HG03378 (cell line): Measurements from ENCODE around the gene CHCHD1.
"Not testable (repeated sequence)": the region's sequence is repeated elsewhere in the genome, so short reads cannot be mapped to it uniquely, and the experiment has no call there.

Source experiments
- ATAC-seq: cut with Tn5 transposase; IDR thresholded peaks from one replicate; pipeline ENCODE4 v1.9.1; 2021; ENCODE audit warnings: mild to moderate bottlenecking, moderate library complexity; ENCODE audit not compliant: unreplicated experiment

The CHCHD1 gene

GRCh38 chr10:73809061-73809818, 27.4 kb downstream of the CHCHD1 start:
- ATAC-seq = no peak

- ATAC-seq = no peak
Measured at GRCh38 chr10:73810358-73810734, 28.5 kb downstream of the CHCHD1 start.

GRCh38 chr10:73810735-73811465, 29.1 kb downstream of the CHCHD1 start:
- peak; percentile 12 for ATAC-seq

GRCh38 chr10:73812657-73813056, 30.8 kb downstream of the CHCHD1 start:
- ATAC-seq = no peak

- no peak for ATAC-seq
Measured at GRCh38 chr10:73813333-73813732, 31.5 kb downstream of the CHCHD1 start.

GRCh38 chr10:73814276-73814895, 32.5 kb downstream of the CHCHD1 start:
- ATAC-seq = no peak

- no peak for ATAC-seq
Measured at GRCh38 chr10:73814896-73815718, 33.3 kb downstream of the CHCHD1 start.

GRCh38 chr10:73815719-73816030, 33.8 kb downstream of the CHCHD1 start:
- no peak for ATAC-seq

- ATAC-seq = no peak
Measured at GRCh38 chr10:73816917-73817729, 35.3 kb downstream of the CHCHD1 start.

- ATAC-seq = no peak
Measured at GRCh38 chr10:73817826-73818225, 36.0 kb downstream of the CHCHD1 start.

- ATAC-seq = no peak
Measured at GRCh38 chr10:73818402-73818801, 36.6 kb downstream of the CHCHD1 start.

GRCh38 chr10:73819081-73819480, 37.2 kb downstream of the CHCHD1 start:
- ATAC-seq = no peak

GRCh38 chr10:73819513-73820093, 37.8 kb downstream of the CHCHD1 start:
- ATAC-seq = no peak

GRCh38 chr10:73823391-73823790, 41.5 kb downstream of the CHCHD1 start:
- no peak for ATAC-seq

GRCh38 chr10:73824146-73824725, 42.4 kb downstream of the CHCHD1 start:
- no peak for ATAC-seq

GRCh38 chr10:73827346-73828089, 45.7 kb downstream of the CHCHD1 start:
- no peak for ATAC-seq

- no peak for ATAC-seq
Measured at GRCh38 chr10:73828161-73828560, 46.3 kb downstream of the CHCHD1 start.

GRCh38 chr10:73829090-73829489, 47.2 kb downstream of the CHCHD1 start:
- not testable (repeated sequence) for ATAC-seq
